Measurements from ENCODE around the gene ASMTL.

Gene ASMTL

DNA sequence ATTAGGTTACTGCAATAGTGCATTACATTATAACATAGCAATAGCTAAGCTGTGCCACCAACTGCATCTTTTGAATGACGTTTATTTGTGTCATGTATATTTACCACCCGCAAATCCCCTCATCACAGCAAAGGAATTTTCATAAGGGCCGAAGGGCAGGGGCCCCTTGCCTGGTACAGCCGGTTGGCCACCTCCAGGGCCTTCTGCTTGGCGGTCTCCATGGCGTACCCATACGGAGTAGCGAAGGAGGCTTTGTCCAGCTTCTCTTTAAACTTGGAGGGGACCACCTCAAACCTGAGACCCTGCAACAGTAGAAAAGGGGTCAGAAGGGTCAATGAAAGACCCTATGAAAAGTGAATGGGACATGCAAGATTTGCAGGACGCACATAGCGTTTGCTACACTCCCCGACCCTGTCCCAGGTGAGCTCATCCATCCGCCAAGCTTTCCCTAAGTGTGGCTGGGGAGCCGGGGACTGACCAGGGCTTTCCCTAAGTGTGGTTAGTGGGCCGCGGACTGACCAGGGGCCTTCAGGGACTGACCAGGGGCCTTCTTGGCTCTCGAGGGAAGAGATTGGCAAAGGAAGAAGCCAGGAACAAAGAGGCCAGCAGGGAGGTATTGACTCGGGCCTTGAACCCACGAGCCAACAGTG, 10.6 kb downstream of the ASMTL start:
- Histone ChIP-seq H3K4me2 (ENCODE audit: low read length) (no peak overlapping the region), H3K18ac (ENCODE audit: low read length) (no peak overlapping the region), H3K36me3 (ENCODE audit: control insufficient read depth in 1 of 2, insufficient read depth in 2 of 2, low read length in 2 of 2) (peaks cover 14 to 19% of the 10 kb centered on the region in 2 experiments), H3K4ac (ENCODE audit: low read depth, low read length) (no peak overlapping the region), H3K27me3 (ENCODE audit: insufficient read depth, low read length) (no peaks in the 10 kb centered on the region), H3K14ac (ENCODE audit: low read length) (no peak overlapping the region), H3K79me2 (ENCODE audit: control insufficient read depth, insufficient read depth, low read length, poor library complexity) (no peaks in the 10 kb centered on the region), H2AK5ac (ENCODE audit: low read length) (no peak overlapping the region), H3K4me1 (ENCODE audit: control insufficient read depth in 1 of 2, insufficient read depth in 2 of 2, low read length in 2 of 2) (no peaks in the 10 kb centered on the region), H4K8ac (ENCODE audit: low read depth, low read length) (no peak overlapping the region), H3K9ac (ENCODE audit: low read length) (no peak overlapping the region), H2BK12ac (ENCODE audit: low read length) (no peak overlapping the region), H3K4me3 (ENCODE audit: low read depth, low read length) (no peak overlapping the region), H4K91ac (ENCODE audit: low read depth, low read length) (no peak overlapping the region), H4K12ac (ENCODE audit: low read depth, low read length) (no peak overlapping the region), H3K9me3 (ENCODE audit: insufficient read depth, low read depth, low read length) (peaks cover 17% of the 10 kb centered on the region), H2BK120ac (ENCODE audit: insufficient read depth, low read length, poor library complexity) (no peak overlapping the region), H2AFZ (ENCODE audit: insufficient read depth, low read length, poor library complexity) (no peak overlapping the region), H2BK5ac (ENCODE audit: low read depth, low read length, poor library complexity) (no peak overlapping the region), H3K27ac (ENCODE audit: low read depth, low read length) (no peak overlapping the region), H3K23ac (ENCODE audit: low read length) (no peak overlapping the region), H3K79me1 (ENCODE audit: low read length) (no peaks in the 10 kb centered on the region)
- no peak for DNase-seq
- WGBS (ENCODE audit: extremely low coverage, insufficient coverage, insufficient read length): no CpG with 5 or more reads among the region's 18 CpGs

DNA sequence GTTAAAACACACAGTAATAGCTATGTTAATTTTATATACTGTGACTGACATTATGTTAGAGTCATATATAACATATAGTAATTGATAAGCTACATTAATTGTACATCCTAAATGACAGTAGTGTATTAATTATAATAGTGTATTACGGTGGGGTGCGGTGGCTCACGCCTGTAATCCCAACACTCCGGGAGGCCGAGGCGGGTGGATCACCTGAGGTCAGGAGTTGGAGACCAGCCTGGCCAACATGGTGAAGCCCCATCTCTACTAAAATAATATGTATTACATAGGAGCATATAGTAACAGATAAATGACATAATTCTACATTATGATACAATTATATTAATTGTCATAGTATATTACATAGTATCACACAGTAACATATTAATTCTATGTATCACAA, 12.2 kb downstream of the ASMTL start:
- no peak overlapping the region for H3K9ac ChIP-seq (ENCODE audit: low read length)
- no peak overlapping the region for H4K12ac ChIP-seq (ENCODE audit: low read depth, low read length)
- no peaks in the 10 kb centered on the region for H3K79me2 ChIP-seq (ENCODE audit: control insufficient read depth, insufficient read depth, low read length, poor library complexity)
- H2AFZ ChIP-seq (ENCODE audit: insufficient read depth, low read length, poor library complexity): no peak overlapping the region
- H3K4me2 ChIP-seq (ENCODE audit: low read length): no peak overlapping the region
- H2BK12ac ChIP-seq (ENCODE audit: low read length): no peak overlapping the region
- H3K4me1 ChIP-seq (ENCODE audit: control insufficient read depth in 1 of 2, insufficient read depth in 2 of 2, low read length in 2 of 2): no peaks in the 10 kb centered on the region
- no peaks in the 10 kb centered on the region for H3K27me3 ChIP-seq (ENCODE audit: insufficient read depth, low read length)
- no peaks in the 10 kb centered on the region for H3K79me1 ChIP-seq (ENCODE audit: low read length)
- H2BK120ac ChIP-seq (ENCODE audit: insufficient read depth, low read length, poor library complexity): no peak overlapping the region
- no peak overlapping the region for H3K27ac ChIP-seq (ENCODE audit: low read depth, low read length)
- no peak overlapping the region for H4K91ac ChIP-seq (ENCODE audit: low read depth, low read length)
- no peak for DNase-seq
- no CpG with 5 or more reads among the region's 6 CpGs for WGBS (ENCODE audit: extremely low coverage, insufficient coverage, insufficient read length)
- H3K36me3 ChIP-seq (ENCODE audit: control insufficient read depth in 1 of 2, insufficient read depth in 2 of 2, low read length in 2 of 2): peaks cover 26 to 29% of the 10 kb centered on the region in 2 experiments
- H3K14ac ChIP-seq (ENCODE audit: low read length): no peak overlapping the region
- H3K4ac ChIP-seq (ENCODE audit: low read depth, low read length): no peak overlapping the region
- no peak overlapping the region for H2BK5ac ChIP-seq (ENCODE audit: low read depth, low read length, poor library complexity)
- no peak overlapping the region for H3K23ac ChIP-seq (ENCODE audit: low read length)
- no peak overlapping the region for H3K4me3 ChIP-seq (ENCODE audit: low read depth, low read length)
- H3K18ac ChIP-seq (ENCODE audit: low read length): no peak overlapping the region
- no peak overlapping the region for H4K8ac ChIP-seq (ENCODE audit: low read depth, low read length)
- peaks cover 15% of the 10 kb centered on the region for H3K9me3 ChIP-seq (ENCODE audit: insufficient read depth, low read depth, low read length)
- H2AK5ac ChIP-seq (ENCODE audit: low read length): no peak overlapping the region

DNA sequence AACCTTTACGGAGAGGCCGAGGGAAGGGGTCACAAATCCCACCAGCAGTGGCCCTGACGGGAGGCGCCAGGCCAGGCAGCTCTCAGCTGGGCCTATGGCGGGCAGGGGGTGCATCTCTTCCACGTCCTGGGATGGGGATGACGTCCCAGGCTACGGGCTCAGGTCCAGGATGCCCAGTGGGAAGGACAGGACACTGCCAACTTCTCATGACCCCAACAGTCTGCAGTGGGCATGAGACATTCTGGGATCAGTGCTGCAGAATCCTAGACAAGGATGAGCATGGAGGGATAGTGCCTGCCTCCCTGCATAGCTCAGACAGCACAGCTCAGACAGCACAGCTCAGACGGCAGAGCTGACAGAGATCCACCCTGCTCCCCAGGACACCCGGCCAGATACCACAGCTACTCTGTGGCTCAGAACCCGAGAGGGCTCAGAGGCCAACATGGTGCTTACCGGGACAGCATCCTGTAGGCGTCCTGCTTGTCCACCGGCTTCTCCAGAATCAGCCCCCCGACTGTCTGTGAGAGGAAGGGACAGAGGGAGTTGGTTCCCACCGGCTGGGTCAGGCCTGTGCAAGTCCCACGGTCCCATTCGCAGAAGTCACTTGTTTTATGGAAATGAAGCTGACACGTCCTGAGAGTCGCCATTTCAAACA, 17.3 kb downstream of the ASMTL start:
- Histone ChIP-seq H3K27ac (ENCODE audit: low read depth, low read length) (no peak overlapping the region), H2BK5ac (ENCODE audit: low read depth, low read length, poor library complexity) (no peak overlapping the region), H2AK5ac (ENCODE audit: low read length) (no peak overlapping the region), H3K4me2 (ENCODE audit: low read length) (no peak overlapping the region), H2BK12ac (ENCODE audit: low read length) (no peak overlapping the region), H3K79me1 (ENCODE audit: low read length) (no peaks in the 10 kb centered on the region), H3K9ac (ENCODE audit: low read length) (no peak overlapping the region), H4K91ac (ENCODE audit: low read depth, low read length) (no peak overlapping the region), H3K14ac (ENCODE audit: low read length) (no peak overlapping the region), H3K4me1 (ENCODE audit: control insufficient read depth in 1 of 2, insufficient read depth in 2 of 2, low read length in 2 of 2) (no peaks in the 10 kb centered on the region), H3K18ac (ENCODE audit: low read length) (no peak overlapping the region), H3K9me3 (ENCODE audit: insufficient read depth, low read depth, low read length) (peaks cover 2% of the 10 kb centered on the region), H3K23ac (ENCODE audit: low read length) (no peak overlapping the region), H3K4ac (ENCODE audit: low read depth, low read length) (no peak overlapping the region), H3K4me3 (ENCODE audit: low read depth, low read length) (no peak overlapping the region), H3K27me3 (ENCODE audit: insufficient read depth, low read length) (no peaks in the 10 kb centered on the region), H4K12ac (ENCODE audit: low read depth, low read length) (no peak overlapping the region), H3K79me2 (ENCODE audit: control insufficient read depth, insufficient read depth, low read length, poor library complexity) (no peaks in the 10 kb centered on the region), H4K8ac (ENCODE audit: low read depth, low read length) (no peak overlapping the region), H2AFZ (ENCODE audit: insufficient read depth, low read length, poor library complexity) (no peak overlapping the region), H2BK120ac (ENCODE audit: insufficient read depth, low read length, poor library complexity) (no peak overlapping the region), H3K36me3 (ENCODE audit: control insufficient read depth in 1 of 2, insufficient read depth in 2 of 2, low read length in 2 of 2) (peaks cover 37 to 41% of the 10 kb centered on the region in 2 experiments)
- WGBS (ENCODE audit: extremely low coverage, insufficient coverage, insufficient read length): no CpG with 5 or more reads among the region's 20 CpGs
- DNase-seq: no peak

DNA sequence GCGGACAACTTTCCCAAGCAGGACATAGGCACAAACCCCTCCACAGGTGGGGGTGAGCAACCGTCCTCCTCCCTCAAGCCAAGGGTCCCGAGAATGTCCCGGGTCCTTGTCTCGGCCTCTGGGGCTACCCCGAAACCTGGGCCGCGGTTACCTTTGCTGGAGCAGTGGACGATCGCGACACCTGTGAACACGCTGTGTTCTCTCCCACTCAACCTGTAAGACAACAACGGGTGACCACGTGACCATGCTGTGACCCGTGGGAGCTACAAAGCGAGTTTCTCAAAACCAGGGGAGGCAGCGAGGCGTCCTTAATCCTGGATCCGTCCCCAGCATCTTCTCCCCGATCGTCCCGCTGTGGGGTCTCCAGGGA, 17.9 kb downstream of the ASMTL start:
- H3K18ac ChIP-seq (ENCODE audit: low read length): no peak overlapping the region
- H3K9ac ChIP-seq (ENCODE audit: low read length): no peak overlapping the region
- no peak overlapping the region for H3K23ac ChIP-seq (ENCODE audit: low read length)
- H4K8ac ChIP-seq (ENCODE audit: low read depth, low read length): no peak overlapping the region
- no peak overlapping the region for H3K4me2 ChIP-seq (ENCODE audit: low read length)
- H3K79me2 ChIP-seq (ENCODE audit: control insufficient read depth, insufficient read depth, low read length, poor library complexity): no peaks in the 10 kb centered on the region
- no peaks in the 10 kb centered on the region for H3K27me3 ChIP-seq (ENCODE audit: insufficient read depth, low read length)
- H2AK5ac ChIP-seq (ENCODE audit: low read length): no peak overlapping the region
- peaks cover 37 to 41% of the 10 kb centered on the region in 2 experiments for H3K36me3 ChIP-seq (ENCODE audit: control insufficient read depth in 1 of 2, insufficient read depth in 2 of 2, low read length in 2 of 2)
- H2BK5ac ChIP-seq (ENCODE audit: low read depth, low read length, poor library complexity): no peak overlapping the region
- no peak overlapping the region for H3K4me3 ChIP-seq (ENCODE audit: low read depth, low read length)
- no peaks in the 10 kb centered on the region for H3K4me1 ChIP-seq (ENCODE audit: control insufficient read depth in 1 of 2, insufficient read depth in 2 of 2, low read length in 2 of 2)
- H2BK12ac ChIP-seq (ENCODE audit: low read length): no peak overlapping the region
- H2AFZ ChIP-seq (ENCODE audit: insufficient read depth, low read length, poor library complexity): no peak overlapping the region
- H2BK120ac ChIP-seq (ENCODE audit: insufficient read depth, low read length, poor library complexity): no peak overlapping the region
- no peak overlapping the region for H3K27ac ChIP-seq (ENCODE audit: low read depth, low read length)
- no peak overlapping the region for H4K91ac ChIP-seq (ENCODE audit: low read depth, low read length)
- H3K79me1 ChIP-seq (ENCODE audit: low read length): no peaks in the 10 kb centered on the region
- no peak overlapping the region for H3K14ac ChIP-seq (ENCODE audit: low read length)
- no peak overlapping the region for H4K12ac ChIP-seq (ENCODE audit: low read depth, low read length)
- H3K4ac ChIP-seq (ENCODE audit: low read depth, low read length): no peak overlapping the region
- no CpG with 5 or more reads among the region's 22 CpGs for WGBS (ENCODE audit: extremely low coverage, insufficient coverage, insufficient read length)
- no peak for DNase-seq
- peaks cover 2% of the 10 kb centered on the region for H3K9me3 ChIP-seq (ENCODE audit: insufficient read depth, low read depth, low read length)

All from trophoblast cell (in vitro differentiated cells and primary cell).